NCI-H128 (cell line): Measurements from ENCODE around the gene GNAI2.
A peak's percentile ranks its signal among the peaks of the same experiment; 100 is the strongest.

Experiments used
- DNase-seq: peaks from one replicate; lab custom pipeline; 2025; ENCODE audit not compliant: unreplicated experiment; lab: John Stamatoyannopoulos, UW

The GNAI2 gene

GRCh38 chr3:50295553-50296431, 59.8 kb downstream of the GNAI2 start:
- no peak for DNase-seq

DNA sequence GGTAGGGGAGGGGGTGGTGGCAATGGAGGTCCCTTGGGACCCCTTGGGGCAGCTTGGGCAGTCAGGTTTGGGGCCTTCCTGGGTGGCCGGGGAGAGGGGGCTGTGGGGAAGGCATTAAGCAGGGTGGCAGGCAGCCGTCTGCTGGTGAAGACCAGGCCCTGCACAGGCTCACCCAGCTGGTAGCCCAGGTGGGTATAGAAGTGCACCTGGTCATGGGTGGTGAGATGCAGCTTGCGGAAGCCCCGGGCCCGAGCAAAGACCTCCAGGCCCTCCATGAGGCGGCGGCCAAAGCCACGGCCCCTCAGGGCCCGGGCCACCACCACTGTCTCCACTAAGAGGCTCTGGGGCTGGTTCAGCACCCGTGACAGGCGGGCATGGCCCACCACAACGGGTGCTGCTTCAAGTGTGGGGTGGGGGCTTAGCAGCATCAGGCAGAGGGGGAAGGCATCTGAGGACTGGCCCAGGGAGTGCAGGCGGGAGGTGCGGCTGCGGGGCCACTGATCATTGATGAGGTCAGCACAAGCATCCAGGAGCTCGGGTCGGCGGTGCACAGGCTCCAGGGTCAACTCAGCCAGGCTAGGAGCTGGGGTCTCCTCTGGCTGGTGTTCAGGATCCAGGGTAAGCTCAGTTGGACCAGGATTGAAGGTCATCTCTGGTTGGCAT, 60.8 kb downstream of the GNAI2 start:
- no peak for DNase-seq

DNA sequence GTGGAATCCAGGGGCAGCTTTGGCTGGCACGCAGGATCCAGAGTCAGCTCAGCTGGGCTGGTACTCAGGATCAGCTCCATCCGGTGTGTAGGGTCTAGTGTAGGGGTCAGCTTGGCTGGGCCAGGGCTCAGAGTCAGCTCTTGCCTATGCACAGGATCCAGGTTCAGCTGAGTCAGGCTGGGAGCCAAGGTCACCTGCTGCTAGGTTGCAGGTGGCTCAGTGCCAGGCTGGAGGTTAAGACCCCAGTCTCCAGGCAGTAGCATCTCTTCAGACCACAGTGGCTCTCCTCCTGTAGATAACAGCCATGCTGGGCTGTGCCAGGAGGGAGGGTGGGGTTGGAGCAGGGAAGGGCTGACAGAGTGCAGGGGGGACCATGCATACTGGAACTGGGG, 61.4 kb downstream of the GNAI2 start:
- DNase-seq = no peak

GRCh38 chr3:50297896-50298725, 62.1 kb downstream of the GNAI2 start:
- no peak for DNase-seq

GRCh38 chr3:50298836-50299637, 63.0 kb downstream of the GNAI2 start, which contains the start of the genes HYAL3 and NAA80:
HYAL3 (minus strand) TSS chr3:50299405; CDS start chr3:50295602, 3,803 bp downstream.
NAA80 (minus strand) TSS chr3:50299405; CDS start chr3:50297463, 1,942 bp downstream.
- peak; percentile 91 for DNase-seq

DNA sequence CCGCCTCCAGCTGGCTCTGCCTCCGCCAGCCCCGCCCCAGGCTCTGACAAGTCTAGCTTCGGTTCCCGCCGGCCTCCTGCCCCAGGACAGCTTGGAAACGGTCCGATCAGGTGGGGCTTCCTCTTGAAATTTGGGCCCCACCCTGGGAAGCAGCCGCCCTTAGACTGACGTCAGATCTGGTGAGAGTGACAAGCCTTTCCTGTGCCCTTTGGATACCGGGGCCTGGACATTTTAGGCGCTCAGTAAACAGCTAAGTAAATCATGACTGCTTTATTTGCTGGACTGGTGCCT, 63.6 kb downstream of the GNAI2 start:
- no peak for DNase-seq

DNA sequence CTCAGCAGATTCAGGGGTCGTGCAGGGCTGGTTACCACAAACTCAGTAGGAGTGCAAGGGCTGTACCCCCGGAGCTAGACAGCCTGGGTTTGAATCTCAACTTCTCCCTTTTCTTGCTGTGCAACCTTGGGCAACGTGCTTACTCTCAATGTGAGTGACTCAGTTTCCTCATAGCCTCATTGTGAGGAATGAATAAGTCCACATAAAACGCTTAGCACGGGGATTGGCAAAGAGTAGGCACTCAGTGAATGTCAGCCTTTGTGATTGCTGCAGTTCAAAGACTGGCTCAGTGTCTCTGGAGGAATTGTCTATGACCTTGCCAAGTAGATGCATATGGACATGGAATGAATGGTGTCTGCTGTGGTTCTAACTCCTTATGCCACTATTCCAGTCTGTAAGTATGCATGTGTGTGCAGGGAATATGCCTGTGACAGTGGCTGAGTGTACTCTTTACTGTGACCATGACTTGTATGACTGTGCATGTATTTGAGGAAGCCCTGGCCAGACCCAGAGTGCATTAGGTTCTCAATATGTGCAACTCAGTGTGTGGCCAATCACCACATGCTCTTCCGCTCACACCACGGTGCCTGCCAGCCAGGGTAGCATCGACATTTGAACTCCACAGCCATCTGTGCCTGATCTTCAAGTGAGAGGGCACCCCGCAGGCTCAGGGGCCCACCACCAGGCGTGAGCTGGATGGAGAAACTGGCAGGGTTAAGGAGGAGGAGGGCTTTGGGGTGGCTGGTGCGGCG, 64.1 kb downstream of the GNAI2 start:
- no peak for DNase-seq

- DNase-seq = no peak
Observed at GRCh38 chr3:50300681-50301254, 64.8 kb downstream of the GNAI2 start.

GRCh38 chr3:50302095-50303012, 66.3 kb downstream of the GNAI2 start:
- no peak for DNase-seq

- DNase-seq = no peak
Observed at GRCh38 chr3:50303013-50303815, 67.2 kb downstream of the GNAI2 start, which contains the start of gene HYAL1. HYAL1 (minus strand) TSS chr3:50303574; CDS start chr3:50302956, 618 bp downstream.

GRCh38 chr3:50304601-50305000, 68.6 kb downstream of the GNAI2 start:
- DNase-seq = no peak
